K562 (cell line): ENCODE results near the gene CYP21A2. TPM values are rescaled to one million over a fixed set of nuclear protein-coding genes. Genes with fewer than 3 reads are reported as not detected.

Experiments
- ARHGAP35 ChIP-seq: fragments of 450-650 bp; IDR thresholded peaks from 2 replicates; pipeline ENCODE4 v1.6.1; 2018; ENCODE audit not compliant: partially characterized antibody
- ATF7 ChIP-seq: fragments of 450-650 bp; IDR thresholded peaks from 2 replicates; pipeline ENCODE4 v1.7.1; 2014; ENCODE audit warnings: mild to moderate bottlenecking, moderate library complexity
- HDAC1 ChIP-seq, 2 experiments: fragments of 450-650 bp; IDR thresholded peaks; 2 replicates each; pipeline ENCODE4 v1.6.1; 2016 to 2017; ENCODE audit warnings: inconsistent platforms in 1 of 2, mild to moderate bottlenecking in 1 of 2, moderate library complexity in 1 of 2
- MAZ ChIP-seq, 2 experiments: fragments of 450-650 bp in 1 of 2; sonication (generic) in 1 of 2; formaldehyde crosslinking; IDR thresholded peaks in 1 of 2; conservative IDR thresholded peaks in 1 of 2; 2 replicates each; pipeline versions ENCODE4 v1.4.0 to v1.5.0; 2020; ENCODE audit warnings: mild to moderate bottlenecking in 1 of 2, missing genetic modification reagents in 1 of 2
- MED1 ChIP-seq: sonication (generic); formaldehyde crosslinking; IDR thresholded peaks from 2 replicates; pipeline ENCODE4 v1.8.1; 2023; ENCODE audit warnings: missing genetic modification reagents, borderline replicate concordance
- NUFIP1 ChIP-seq: fragments of 450-650 bp; IDR thresholded peaks from 2 replicates; pipeline ENCODE4 v1.6.1; 2018; ENCODE audit not compliant: partially characterized antibody
- PTRF ChIP-seq: fragments of 450-650 bp; IDR thresholded peaks from 2 replicates; pipeline ENCODE4 v1.6.1; 2016; ENCODE audit warnings: mild to moderate bottlenecking, missing genetic modification characterization, missing compliant biosample characterization
- RFX5 ChIP-seq: IDR thresholded peaks from 2 replicates; pipeline ENCODE4 v1.6.1; 2011; ENCODE audit warnings: low read depth, mild to moderate bottlenecking, improper control_type of control experiment, low read length
- SAP30 ChIP-seq: fragments of 200-600 bp; sonication (generic); IDR thresholded peaks from 2 replicates; pipeline ENCODE4 v1.6.1; 2012; ENCODE audit warnings: borderline replicate concordance, low read depth, mild to moderate bottlenecking, moderate library complexity, low read length, control low read depth, inconsistent platforms; ENCODE audit not compliant: insufficient read depth, poor library complexity, severe bottlenecking
- TBL1XR1 ChIP-seq, 2 experiments: IDR thresholded peaks; 2 replicates each; pipeline ENCODE4 v1.6.1; 2012; ENCODE audit warnings: improper control_type of control experiment in 2 of 2, low read length in 2 of 2, mild to moderate bottlenecking in 1 of 2
- TEAD1 ChIP-seq, 2 experiments: fragments of 450-650 bp in 1 of 2; sonication (generic) in 1 of 2; formaldehyde crosslinking; IDR thresholded peaks; 2 replicates each; pipeline versions ENCODE4 v1.4.0 to v1.8.0; 2020 to 2022; ENCODE audit warnings: mild to moderate bottlenecking in 2 of 2, missing genetic modification reagents in 1 of 2
- ZNF707 ChIP-seq: fragments of 250-450 bp; sonication (Bioruptor Pico); conservative IDR thresholded peaks from 2 replicates; pipeline ENCODE4 v1.8.0; 2022; ENCODE audit warnings: inconsistent platforms, mild to moderate bottlenecking, moderate library complexity
- polyA plus RNA-seq, 8 experiments: library from polyadenylated mRNA; depleted of rRNA in 4 of 8; stranded (reverse) in 5 of 8; unstranded in 3 of 8; fragments of >200 nt; fragmentation: Nextera tagmentation in 2 of 8; fragmentation: Illumina TruSeq in 1 of 8; extraction: Ambion mirVana in 2 of 8; extraction: Trizol in 1 of 8; gene quantifications; 2 replicates each; pipeline versions ENCODE4 v1.2.1 to v1.2.3, GENCODE V29; 2011 to 2014; ENCODE audit warnings: inconsistent platforms in 1 of 8, missing spikeins in 1 of 8
- total RNA-seq, 7 experiments: library from RNA; depleted of rRNA in 6 of 7; stranded (reverse); fragments of >200 nt in 6 of 7; fragmentation: Illumina TruSeq in 2 of 7; extraction: Trizol in 2 of 7; gene quantifications; 2 replicates each; pipeline versions ENCODE4 v1.2.1 to v1.2.3, GENCODE V29; 2011 to 2021; ENCODE audit warnings: low replicate concordance in 1 of 7
- TF ChIP-seq, protein P1 (sequence below): fragments of 450-650 bp; IDR thresholded peaks from 2 replicates; pipeline ENCODE4 v1.7.0; 2016; ENCODE audit warnings: borderline replicate concordance
- TF ChIP-seq, protein P2 (sequence below), 2 experiments: fragments of 450-650 bp; IDR thresholded peaks; 2 replicates each; pipeline ENCODE4 v1.6.1; 2016; ENCODE audit warnings: mild to moderate bottlenecking in 2 of 2, borderline replicate concordance in 1 of 2, low read depth in 1 of 2, moderate library complexity in 1 of 2

Gene CYP21A2
- total and polyA plus RNA-seq, 9 of the 15 experiments (the other 6 are each of a cell fraction or from before 2014, with no cell fraction given): 0.03 to 1.4 (median 0.19) TPM

DNA sequence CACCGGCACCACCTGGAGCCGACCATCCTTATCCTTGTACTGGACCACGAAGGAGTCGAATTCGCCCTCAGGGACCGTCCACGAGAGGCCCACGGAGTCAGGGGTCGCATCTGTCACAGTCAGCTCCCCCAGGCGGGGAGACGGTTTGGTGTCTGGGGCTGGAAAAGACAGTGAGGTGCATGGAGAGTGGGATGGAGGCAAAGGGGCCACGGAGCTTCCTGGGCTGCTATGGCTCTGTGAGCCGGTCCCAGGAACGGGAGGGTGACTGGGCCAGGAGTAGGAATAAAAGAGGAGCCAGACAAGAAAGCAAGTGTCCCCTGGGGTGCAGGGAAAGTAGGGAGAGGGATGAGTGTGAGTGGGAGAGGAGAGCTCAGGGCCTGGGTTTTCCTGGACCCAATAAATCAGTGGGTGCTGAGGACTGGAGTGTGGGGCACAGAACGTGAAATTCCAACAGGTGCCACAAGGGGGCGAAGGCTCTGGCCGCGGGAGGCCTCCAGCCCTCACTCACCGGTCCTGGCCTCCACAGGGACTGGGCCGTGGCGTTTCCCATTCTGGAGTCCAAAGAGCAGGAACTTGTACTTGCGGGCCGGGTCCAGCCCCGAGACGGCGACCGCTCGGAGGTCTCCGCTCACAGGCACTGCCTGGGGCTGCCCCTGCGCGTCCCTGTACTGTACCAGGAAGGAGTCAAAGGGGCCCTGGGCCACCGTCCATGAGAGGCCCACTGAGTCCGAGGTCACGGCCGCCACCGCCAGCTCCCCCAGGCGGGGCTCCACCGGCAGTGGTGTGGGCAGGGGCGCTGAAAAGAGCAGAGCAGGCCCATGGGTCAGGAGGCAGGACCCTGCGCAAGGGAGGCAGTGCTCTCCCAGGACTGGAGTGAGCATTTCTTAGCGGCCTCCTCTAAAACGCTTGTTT, 9.9 kb downstream of the CYP21A2 start (continued):
- TF ChIP-seq, protein P1, sequence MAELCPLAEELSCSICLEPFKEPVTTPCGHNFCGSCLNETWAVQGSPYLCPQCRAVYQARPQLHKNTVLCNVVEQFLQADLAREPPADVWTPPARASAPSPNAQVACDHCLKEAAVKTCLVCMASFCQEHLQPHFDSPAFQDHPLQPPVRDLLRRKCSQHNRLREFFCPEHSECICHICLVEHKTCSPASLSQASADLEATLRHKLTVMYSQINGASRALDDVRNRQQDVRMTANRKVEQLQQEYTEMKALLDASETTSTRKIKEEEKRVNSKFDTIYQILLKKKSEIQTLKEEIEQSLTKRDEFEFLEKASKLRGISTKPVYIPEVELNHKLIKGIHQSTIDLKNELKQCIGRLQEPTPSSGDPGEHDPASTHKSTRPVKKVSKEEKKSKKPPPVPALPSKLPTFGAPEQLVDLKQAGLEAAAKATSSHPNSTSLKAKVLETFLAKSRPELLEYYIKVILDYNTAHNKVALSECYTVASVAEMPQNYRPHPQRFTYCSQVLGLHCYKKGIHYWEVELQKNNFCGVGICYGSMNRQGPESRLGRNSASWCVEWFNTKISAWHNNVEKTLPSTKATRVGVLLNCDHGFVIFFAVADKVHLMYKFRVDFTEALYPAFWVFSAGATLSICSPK: no peak
- TF ChIP-seq ZNF707 (CRISPR knock-in tag): no peak
- peak; percentile 10 to 88; a peak in 3 of 4 replicates for TF ChIP-seq TEAD1 (CRISPR knock-in tag; IDR thresholded peaks at IDR 0.05)
- no peak for TF ChIP-seq PTRF (tag)
- TF ChIP-seq MAZ (CRISPR knock-in tag; conservative IDR thresholded peaks at IDR 0.05 in 1 of 2, IDR thresholded peaks at IDR 0.05 in 1 of 2): peak; percentile 28 to 70; a peak in 3 of 4 replicates
- TF ChIP-seq MED1: no peak
- TF ChIP-seq, protein P2, sequence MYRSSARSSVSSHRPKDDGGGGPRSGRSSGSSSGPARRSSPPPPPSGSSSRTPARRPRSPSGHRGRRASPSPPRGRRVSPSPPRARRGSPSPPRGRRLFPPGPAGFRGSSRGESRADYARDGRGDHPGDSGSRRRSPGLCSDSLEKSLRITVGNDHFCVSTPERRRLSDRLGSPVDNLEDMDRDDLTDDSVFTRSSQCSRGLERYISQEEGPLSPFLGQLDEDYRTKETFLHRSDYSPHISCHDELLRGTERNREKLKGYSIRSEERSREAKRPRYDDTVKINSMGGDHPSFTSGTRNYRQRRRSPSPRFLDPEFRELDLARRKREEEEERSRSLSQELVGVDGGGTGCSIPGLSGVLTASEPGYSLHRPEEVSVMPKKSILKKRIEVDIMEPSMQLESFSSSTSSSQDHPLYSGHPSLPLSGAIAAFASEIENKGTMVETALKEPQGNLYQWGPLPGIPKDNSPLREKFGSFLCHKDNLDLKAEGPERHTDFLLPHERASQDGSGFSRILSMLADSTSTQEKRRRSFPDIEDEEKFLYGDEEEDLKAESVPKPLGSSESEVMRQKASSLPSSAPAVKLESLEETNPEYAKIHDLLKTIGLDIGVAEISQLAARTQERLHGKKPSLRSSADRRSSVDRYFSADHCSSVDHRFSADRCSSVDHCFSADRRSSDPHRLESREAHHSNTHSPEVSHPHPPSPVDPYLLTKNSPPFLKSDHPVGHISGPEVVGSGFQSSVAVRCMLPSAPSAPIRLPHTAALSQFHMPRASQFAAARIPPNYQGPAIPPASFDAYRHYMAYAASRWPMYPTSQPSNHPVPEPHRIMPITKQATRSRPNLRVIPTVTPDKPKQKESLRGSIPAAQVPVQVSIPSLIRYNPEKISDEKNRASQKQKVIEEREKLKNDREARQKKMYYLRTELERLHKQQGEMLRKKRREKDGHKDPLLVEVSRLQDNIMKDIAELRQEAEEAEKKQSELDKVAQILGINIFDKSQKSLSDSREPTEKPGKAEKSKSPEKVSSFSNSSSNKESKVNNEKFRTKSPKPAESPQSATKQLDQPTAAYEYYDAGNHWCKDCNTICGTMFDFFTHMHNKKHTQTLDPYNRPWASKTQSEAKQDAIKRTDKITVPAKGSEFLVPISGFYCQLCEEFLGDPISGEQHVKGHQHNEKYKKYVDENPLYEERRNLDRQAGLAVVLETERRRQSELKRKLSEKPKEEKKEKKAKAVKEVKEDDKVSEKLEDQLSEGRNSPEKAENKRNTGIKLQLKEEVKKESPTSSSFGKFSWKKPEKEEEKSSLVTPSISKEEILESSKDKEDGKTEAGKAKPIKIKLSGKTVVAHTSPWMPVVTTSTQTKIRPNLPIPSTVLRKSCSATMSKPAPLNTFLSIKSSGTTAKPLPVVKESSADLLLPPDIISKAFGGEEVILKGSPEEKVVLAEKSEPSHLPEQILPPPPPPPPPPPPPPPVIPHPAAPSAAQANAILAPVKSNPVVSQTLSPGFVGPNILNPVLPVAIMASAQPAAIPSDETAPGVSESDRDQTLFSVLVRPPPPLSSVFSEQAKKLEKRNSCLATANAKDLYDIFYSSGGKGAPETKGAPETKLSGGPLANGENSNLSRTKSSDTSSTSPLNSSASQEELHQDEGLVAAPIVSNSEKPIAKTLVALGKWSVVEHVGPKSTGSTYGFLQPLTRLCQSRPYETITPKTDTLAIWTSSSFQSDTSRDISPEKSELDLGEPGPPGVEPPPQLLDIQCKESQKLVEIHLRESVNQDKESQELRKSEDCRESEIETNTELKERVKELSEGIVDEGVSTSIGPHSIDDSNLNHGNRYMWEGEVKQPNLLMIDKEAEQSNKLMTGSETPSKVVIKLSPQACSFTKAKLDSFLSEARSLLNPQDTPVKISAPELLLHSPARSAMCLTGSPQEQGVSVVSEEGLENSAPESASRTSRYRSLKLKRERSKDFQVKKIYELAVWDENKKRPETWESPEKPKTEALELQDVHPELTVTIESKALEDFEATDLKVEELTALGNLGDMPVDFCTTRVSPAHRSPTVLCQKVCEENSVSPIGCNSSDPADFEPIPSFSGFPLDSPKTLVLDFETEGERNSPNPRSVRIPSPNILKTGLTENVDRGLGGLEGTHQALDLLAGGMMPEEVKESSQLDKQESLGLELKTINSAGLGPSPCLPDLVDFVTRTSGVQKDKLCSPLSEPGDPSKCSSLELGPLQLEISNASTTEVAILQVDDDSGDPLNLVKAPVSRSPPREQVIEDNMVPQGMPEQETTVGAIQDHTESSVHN (IDR thresholded peaks at IDR 0.05; ENCODE audit: borderline replicate concordance in 1 of 2, low read depth in 1 of 2): no peak
- TF ChIP-seq ARHGAP35: no peak
- TF ChIP-seq RFX5: no peak
- TF ChIP-seq NUFIP1: no peak
- no peak for TF ChIP-seq TBL1XR1 (IDR thresholded peaks at IDR 0.05; ENCODE audit: low read length in 2 of 2)
- no peak for TF ChIP-seq ATF7
- peak in 1 of 2 experiments; percentile 48; a peak in 1 of 4 replicates for TF ChIP-seq HDAC1 (IDR thresholded peaks at IDR 0.05)
- TF ChIP-seq SAP30: no peak
